Measurements from ENCODE around the gene IFIT3. TPM values are rescaled to one million over a fixed set of nuclear protein-coding genes. Genes with fewer than 3 reads are reported as not detected.

Gene IFIT3
- total RNA-seq, 1 donor from 2014 or later = 1.8 TPM

DNA sequence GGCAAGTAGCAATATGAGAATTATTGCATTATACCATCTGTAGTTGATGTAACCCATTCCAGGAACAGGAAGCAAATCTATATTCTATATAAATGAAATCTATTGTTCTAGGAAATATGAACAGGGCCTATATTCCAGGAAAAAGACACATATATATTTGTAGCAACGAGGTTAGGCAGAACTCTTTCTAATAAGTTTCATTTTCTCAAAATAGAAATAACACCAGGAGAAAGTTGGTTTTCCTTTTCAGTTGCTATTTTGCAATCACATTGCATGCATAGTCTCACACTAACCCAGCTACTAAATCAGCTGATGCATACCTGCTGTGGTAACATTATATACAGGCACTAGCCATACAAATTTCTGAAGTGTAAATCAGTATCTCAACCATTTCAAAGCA lies 32.2 kb upstream of the IFIT3 start:
- no peak for DNase-seq (ENCODE audit: low read depth, low spot score)
- Mint-ChIP-seq H3K9me3 (peaks cover 11% of the 10 kb centered on the region), H3K4me3 (no peak overlapping the region), H3K4me1 (no peaks in the 10 kb centered on the region), H3K27me3 (ENCODE audit: low read depth) (no peaks in the 10 kb centered on the region), H3K27ac (ENCODE audit: unreplicated experiment) (no peak overlapping the region), H3K36me3 (ENCODE audit: low read depth) (peaks cover 6% of the 10 kb centered on the region)
- no peak for TF ChIP-seq CTCF (conservative IDR thresholded peaks at IDR 0.05)

- TF ChIP-seq CTCF (conservative IDR thresholded peaks at IDR 0.05) = no peak
- DNase-seq (ENCODE audit: low read depth, low spot score) = no peak
- Mint-ChIP-seq H3K27me3 (ENCODE audit: low read depth) (no peaks in the 10 kb centered on the region), H3K4me1 (no peaks in the 10 kb centered on the region), H3K27ac (ENCODE audit: unreplicated experiment) (no peak overlapping the region), H3K9me3 (peaks cover 14% of the 10 kb centered on the region), H3K36me3 (ENCODE audit: low read depth) (peaks cover 6% of the 10 kb centered on the region), H3K4me3 (no peak overlapping the region)
These were observed 31.6 kb upstream of the IFIT3 start for GRCh38 chr10:89296220-89296648.

DNA sequence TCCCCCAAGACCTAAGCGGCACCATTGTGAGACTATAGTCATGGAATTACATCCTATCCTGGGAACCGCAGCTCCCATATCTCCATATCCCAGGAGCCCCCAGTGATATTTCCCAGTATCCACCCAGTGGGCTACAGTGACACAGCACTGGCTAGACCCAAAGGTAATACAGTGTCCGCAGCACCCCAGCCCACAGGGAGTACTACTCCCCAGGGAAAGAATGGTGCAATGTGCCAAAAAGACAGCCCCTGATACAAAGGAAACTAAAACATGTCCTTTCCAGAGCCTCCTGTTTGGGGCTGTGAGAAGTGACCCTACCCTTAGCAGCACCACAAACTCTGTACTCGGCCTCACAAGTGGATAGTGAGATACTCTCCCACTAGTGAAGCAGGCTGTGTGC lies 30.4 kb upstream of the IFIT3 start:
- no peaks in the 10 kb centered on the region for H3K27me3 Mint-ChIP-seq (ENCODE audit: low read depth)
- H3K27ac Mint-ChIP-seq (ENCODE audit: unreplicated experiment) = no peak overlapping the region
- H3K4me1 Mint-ChIP-seq = peaks cover 11% of the 10 kb centered on the region
- no peak overlapping the region for H3K4me3 Mint-ChIP-seq
- no peak for TF ChIP-seq CTCF (conservative IDR thresholded peaks at IDR 0.05)
- peaks cover 11% of the 10 kb centered on the region for H3K9me3 Mint-ChIP-seq
- DNase-seq (ENCODE audit: low read depth, low spot score) = no peak
- H3K36me3 Mint-ChIP-seq (ENCODE audit: low read depth) = peaks cover 6% of the 10 kb centered on the region

DNA sequence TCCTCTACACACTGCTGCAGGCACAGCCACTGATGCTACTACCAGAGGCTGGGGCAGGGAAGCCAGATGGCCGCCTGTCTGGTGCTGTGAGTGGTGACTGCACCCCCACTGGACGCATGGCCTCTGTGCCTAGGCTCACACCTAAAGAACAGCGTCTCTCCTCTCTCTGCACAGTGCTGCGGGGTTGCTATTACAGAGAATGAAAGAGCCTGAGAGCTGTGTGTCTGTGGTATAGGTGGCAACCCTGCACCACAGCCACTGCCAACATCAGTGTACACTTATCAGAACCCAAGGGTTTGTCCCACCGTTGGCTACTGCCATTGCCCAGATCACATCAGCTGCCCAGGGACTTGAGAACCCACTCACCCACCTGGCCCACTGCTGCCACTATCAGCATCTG lies 30.0 kb upstream of the IFIT3 start:
- no peak for TF ChIP-seq CTCF (conservative IDR thresholded peaks at IDR 0.05)

DNA sequence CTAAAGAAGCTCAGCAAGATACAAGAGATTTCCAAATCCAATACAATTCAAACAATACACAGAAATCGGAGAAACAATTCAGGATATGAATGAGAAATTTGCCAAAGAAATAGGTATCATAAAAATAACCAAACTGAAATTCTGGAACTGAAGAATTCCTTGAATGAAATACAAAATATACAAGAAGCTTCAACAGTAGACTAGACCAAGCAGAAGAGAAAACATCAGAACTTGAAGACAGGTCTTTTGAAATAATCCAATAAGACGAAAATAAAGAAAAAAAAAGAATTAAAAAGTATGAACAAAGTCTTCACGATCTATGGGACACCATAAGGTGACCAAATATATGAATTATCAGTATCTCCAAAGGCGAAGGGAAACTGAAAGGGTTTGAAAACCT lies 28.8 kb upstream of the IFIT3 start:
- Mint-ChIP-seq H3K27ac (ENCODE audit: unreplicated experiment) (no peak overlapping the region), H3K9me3 (peaks cover 11% of the 10 kb centered on the region), H3K27me3 (ENCODE audit: low read depth) (no peaks in the 10 kb centered on the region), H3K36me3 (ENCODE audit: low read depth) (peaks cover 6% of the 10 kb centered on the region), H3K4me3 (no peak overlapping the region), H3K4me1 (peaks cover 12% of the 10 kb centered on the region)
- no peak for TF ChIP-seq CTCF (conservative IDR thresholded peaks at IDR 0.05)
- DNase-seq (ENCODE audit: low read depth, low spot score) = no peak

More for the DNA sequence above, 30.0 kb upstream of the IFIT3 start:
- H3K9me3 Mint-ChIP-seq = peaks cover 11% of the 10 kb centered on the region
- no peak overlapping the region for H3K4me3 Mint-ChIP-seq
- no peak for DNase-seq (ENCODE audit: low read depth, low spot score)
- peaks cover 12% of the 10 kb centered on the region for H3K4me1 Mint-ChIP-seq
- H3K27me3 Mint-ChIP-seq (ENCODE audit: low read depth) = no peaks in the 10 kb centered on the region
- H3K36me3 Mint-ChIP-seq (ENCODE audit: low read depth) = peaks cover 6% of the 10 kb centered on the region
- peak overlapping the region; percentile 83 for H3K27ac Mint-ChIP-seq (ENCODE audit: unreplicated experiment)

DNA sequence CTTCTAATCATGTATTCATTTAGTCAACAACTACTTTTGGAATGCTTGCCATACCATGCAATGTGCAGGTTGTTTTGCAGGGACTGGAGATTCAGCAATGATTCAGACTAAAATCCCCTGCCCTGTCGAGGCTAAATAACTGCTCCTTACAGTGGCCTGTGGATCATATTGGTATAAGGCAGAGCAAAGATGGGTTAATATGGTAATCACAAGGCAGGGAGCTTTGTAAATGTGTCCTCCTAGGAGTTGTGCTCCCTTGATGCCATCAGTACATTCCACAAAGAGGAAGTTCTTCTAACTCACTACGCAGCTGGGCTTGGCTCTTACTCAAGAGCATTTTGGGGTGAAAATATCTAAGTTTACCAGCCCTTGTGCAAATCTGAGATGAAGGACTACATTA lies 26.6 kb upstream of the IFIT3 start:
- TF ChIP-seq CTCF (conservative IDR thresholded peaks at IDR 0.05) = no peak
- Mint-ChIP-seq H3K4me3 (no peak overlapping the region), H3K4me1 (peaks cover 20% of the 10 kb centered on the region), H3K36me3 (ENCODE audit: low read depth) (peaks cover 6% of the 10 kb centered on the region), H3K27me3 (ENCODE audit: low read depth) (no peaks in the 10 kb centered on the region), H3K27ac (ENCODE audit: unreplicated experiment) (no peak overlapping the region), H3K9me3 (peaks cover 11% of the 10 kb centered on the region)
- DNase-seq (ENCODE audit: low read depth, low spot score) = no peak
